HepG2 (cell line): ENCODE data around the gene GATAD2B. TPM values are rescaled to one million over a fixed set of nuclear protein-coding genes. Genes with fewer than 3 reads are reported as not detected.
A peak's percentile ranks its signal among the peaks of the same experiment; 100 is the strongest.

ENCODE experiments used
- ARID2 ChIP-seq: sonication (generic); formaldehyde crosslinking; IDR thresholded peaks from 2 replicates; pipeline ENCODE4 v1.8.1; 2022; ENCODE audit warnings: mild to moderate bottlenecking, missing genetic modification reagents, borderline replicate concordance
- ARID3A ChIP-seq: IDR thresholded peaks from 2 replicates; pipeline ENCODE4 v1.6.1; 2012; ENCODE audit warnings: low read depth, low read length, improper control_type of control experiment
- CBX5 ChIP-seq: sonication (generic); formaldehyde crosslinking; IDR thresholded peaks from 2 replicates; pipeline ENCODE4 v1.4.0; 2020; ENCODE audit warnings: missing genetic modification reagents, borderline replicate concordance
- GATAD1 ChIP-seq: IDR thresholded peaks from 2 replicates; pipeline ENCODE4 v1.6.1; 2016; ENCODE audit warnings: missing genetic modification reagents, missing compliant biosample characterization
- HDAC2 ChIP-seq: sonication (generic); formaldehyde crosslinking; IDR thresholded peaks from 2 replicates; pipeline ENCODE4 v1.4.0; 2020; ENCODE audit warnings: missing genetic modification reagents
- HOXA3 ChIP-seq: sonication (generic); formaldehyde crosslinking; IDR thresholded peaks from 2 replicates; pipeline ENCODE4 v1.5.0; 2020; ENCODE audit warnings: missing genetic modification reagents
- IKZF5 ChIP-seq: IDR thresholded peaks from 2 replicates; pipeline ENCODE4 v1.6.1; 2018; ENCODE audit warnings: missing genetic modification reagents, mild to moderate bottlenecking, missing compliant biosample characterization
- KDM5A ChIP-seq: fragments of 200-600 bp; sonication (generic); IDR thresholded peaks from 2 replicates; pipeline ENCODE4 v1.7.0; 2018; ENCODE audit warnings: antibody characterized with exemption, mild to moderate bottlenecking, low read length, borderline replicate concordance
- KLF15 ChIP-seq: sonication (generic); formaldehyde crosslinking; IDR thresholded peaks from 2 replicates; pipeline ENCODE4 v1.8.1; 2023; ENCODE audit warnings: borderline replicate concordance, mild to moderate bottlenecking, inconsistent platforms, missing genetic modification reagents, mixed read lengths
- MEF2D ChIP-seq: sonication (generic); formaldehyde crosslinking; IDR thresholded peaks from 2 replicates; pipeline ENCODE4 v1.5.1; 2020; ENCODE audit warnings: mild to moderate bottlenecking, missing genetic modification reagents
- NFIC ChIP-seq: IDR thresholded peaks from 2 replicates; pipeline ENCODE4 v1.6.1; 2012; ENCODE audit warnings: mild to moderate bottlenecking, low read length, inconsistent platforms
- RFXAP ChIP-seq: sonication (generic); formaldehyde crosslinking; IDR thresholded peaks from 2 replicates; pipeline ENCODE4 v1.4.0; 2020; ENCODE audit warnings: missing genetic modification reagents, borderline replicate concordance
- RXRB ChIP-seq: IDR thresholded peaks from 2 replicates; pipeline ENCODE4 v1.6.1; 2016; ENCODE audit warnings: borderline replicate concordance, missing genetic modification reagents, missing compliant biosample characterization
- SNAPC4 ChIP-seq: sonication (generic); formaldehyde crosslinking; IDR thresholded peaks from 2 replicates; pipeline ENCODE4 v1.4.0; 2020; ENCODE audit warnings: mild to moderate bottlenecking, missing genetic modification reagents
- SNAPC5 ChIP-seq: sonication (generic); formaldehyde crosslinking; IDR thresholded peaks from 2 replicates; pipeline ENCODE4 v1.8.1; 2023; ENCODE audit warnings: mild to moderate bottlenecking, missing genetic modification reagents, borderline replicate concordance
- TRIM24 ChIP-seq: sonication (generic); formaldehyde crosslinking; IDR thresholded peaks from 2 replicates; pipeline ENCODE4 v1.8.0; 2022; ENCODE audit warnings: mild to moderate bottlenecking, missing genetic modification reagents
- XBP1 ChIP-seq: sonication (generic); formaldehyde crosslinking; IDR thresholded peaks from 2 replicates; pipeline ENCODE4 v1.5.0; 2020; ENCODE audit warnings: missing genetic modification reagents
- ZFP1 ChIP-seq: IDR thresholded peaks from 2 replicates; pipeline ENCODE4 v1.6.1; 2016
- ZNF275 ChIP-seq: sonication (generic); formaldehyde crosslinking; IDR thresholded peaks from 2 replicates; pipeline ENCODE4 v1.8.0; 2022; ENCODE audit warnings: missing genetic modification reagents, mild to moderate bottlenecking, inconsistent platforms, borderline replicate concordance
- ZNF496 ChIP-seq: sonication (generic); formaldehyde crosslinking; IDR thresholded peaks from 2 replicates; pipeline ENCODE4 v1.8.1; 2023; ENCODE audit warnings: mild to moderate bottlenecking, moderate library complexity, missing genetic modification reagents; ENCODE audit not compliant: insufficient replicate concordance
- ZNF598 ChIP-seq: sonication (generic); formaldehyde crosslinking; IDR thresholded peaks from 2 replicates; pipeline ENCODE4 v1.5.1; 2020; ENCODE audit warnings: mild to moderate bottlenecking, missing genetic modification reagents, borderline replicate concordance
- ZNF749 ChIP-seq: sonication (generic); formaldehyde crosslinking; IDR thresholded peaks from 2 replicates; pipeline ENCODE4 v1.8.0; 2022; ENCODE audit warnings: mild to moderate bottlenecking, missing genetic modification reagents, moderate library complexity, borderline replicate concordance
- polyA plus RNA-seq, 8 experiments: library from polyadenylated mRNA; depleted of rRNA in 3 of 8; stranded (reverse) in 7 of 8; unstranded in 1 of 8; fragments of >200 nt; fragmentation: Illumina TruSeq in 4 of 8; extraction: Trizol in 4 of 8; gene quantifications; 2 replicates each; pipeline versions ENCODE4 v1.2.1 to v1.2.3, GENCODE V29; 2011 to 2016; ENCODE audit warnings: low read depth in 4 of 8, missing spikeins in 1 of 8, mixed read lengths in 1 of 8; ENCODE audit not compliant: insufficient read depth in 1 of 8
- total RNA-seq, 5 experiments: library from RNA; depleted of rRNA; stranded (reverse); fragments of >200 nt; fragmentation: Illumina TruSeq; extraction: Trizol; gene quantifications; 2 replicates each; pipeline ENCODE4 v1.2.3, GENCODE V29; 2016; ENCODE audit warnings: low read depth in 1 of 5

The GATAD2B gene
- total and polyA plus RNA-seq, 2 of the 13 experiments (the other 11 are each of a cell fraction or from before 2014, with no cell fraction given): 3.2 to 5.2 TPM

GRCh38 chr1:153953859-153954365, 31.1 kb upstream of the GATAD2B start (continued):
- TF ChIP-seq ZNF275 (CRISPR knock-in tag) (no peak), HDAC2 (CRISPR knock-in tag) (peak; percentile 63; the same call in 1 of the 2 replicates), ZFP1 (CRISPR knock-in tag) (no peak), ZNF598 (no peak), KDM5A (no peak), CBX5 (no peak), TRIM24 (no peak), ZNF496 (CRISPR knock-in tag) (no peak), RXRB (peak; percentile 38; the same call in 1 of the 2 replicates), ZNF749 (CRISPR knock-in tag) (no peak), GATAD1 (peak; percentile 50; the same call in 1 of the 2 replicates), KLF15 (no peak; the same call in 1 of the 2 replicates), XBP1 (CRISPR knock-in tag) (no peak), NFIC (no peak), RFXAP (CRISPR knock-in tag) (no peak), SNAPC5 (CRISPR knock-in tag) (no peak), ARID2 (CRISPR knock-in tag) (no peak), IKZF5 (CRISPR knock-in tag) (peak; percentile 53; the same call in 1 of the 2 replicates), HOXA3 (CRISPR knock-in tag) (peak; percentile 38; the same call in 1 of the 2 replicates), SNAPC4 (CRISPR knock-in tag) (no peak), ARID3A (no peak), MEF2D (CRISPR knock-in tag) (no peak)
